ENCODE results near the gene ARPC4.

GRCh38 chr3:9820543-9820942, 27.7 kb downstream of the ARPC4 start:
- no peak for TF ChIP-seq RFX5 (IDR thresholded peaks at IDR 0.05; ENCODE audit: low read depth, low read length)
- no peak for TF ChIP-seq ZNF622 (IDR thresholded peaks at IDR 0.05)
- TF ChIP-seq CTCF (IDR thresholded peaks at IDR 0.05 in 2 of 3, conservative IDR thresholded peaks at IDR 0.05 in 1 of 3; ENCODE audit: control insufficient read depth in 2 of 3, extremely low read depth in 1 of 3, insufficient read depth in 1 of 3, low read depth in 3 of 3, low read length in 3 of 3), result no peak
- no peak for TF ChIP-seq DPF2 (IDR thresholded peaks at IDR 0.05)
- TF ChIP-seq KDM1A (IDR thresholded peaks at IDR 0.05; ENCODE audit: borderline replicate concordance), result no peak
- TF ChIP-seq RCOR1 (conservative IDR thresholded peaks at IDR 0.05; ENCODE audit: low read depth, low read length), result no peak
- no peak for TF ChIP-seq CHD1 (IDR thresholded peaks at IDR 0.05; ENCODE audit: low read depth, low read length)
- no peak for TF ChIP-seq RAD21 (IDR thresholded peaks at IDR 0.05; ENCODE audit: insufficient read depth, low read depth, low read length)
- TF ChIP-seq CREB1 (IDR thresholded peaks at IDR 0.05; ENCODE audit: low read depth), result no peak
- TF ChIP-seq CBFB (IDR thresholded peaks at IDR 0.05; ENCODE audit: low read depth), result no peak
- TF ChIP-seq EZH2 (IDR thresholded peaks at IDR 0.05; ENCODE audit: borderline replicate concordance, control insufficient read depth, low read depth, low read length), result no peak
- TF ChIP-seq NR2C2 (IDR thresholded peaks at IDR 0.05; ENCODE audit: borderline replicate concordance, control insufficient read depth, insufficient read length, low read depth), result no peak
- TF ChIP-seq IRF4 (IDR thresholded peaks at IDR 0.05; ENCODE audit: low read depth, low read length), result no peak
- no peak for TF ChIP-seq ZBTB33 (IDR thresholded peaks at IDR 0.05)
